Keratinocyte (primary cell): ENCODE data around the gene CNTNAP5. TPM values are rescaled to one million over a fixed set of nuclear protein-coding genes. Genes with fewer than 3 reads are reported as not detected.

ENCODE experiments used
- DNase-seq: peaks from one replicate; pipeline ENCODE4 v3.0.0-alpha.2; 2011; ENCODE audit warnings: low read depth, missing footprints, low spot score
- FAIRE-seq: peaks from 2 replicates; lab custom pipeline; 2011; peaks lifted over from hg19 to GRCh38; lab: Jason Lieb, UNC
- H2AFZ ChIP-seq: 2 replicates; pipeline ENCODE4 v1.6.0; 2012; ENCODE audit warnings: low read length, control low read depth, inconsistent platforms; ENCODE audit not compliant: control insufficient read depth
- H3K27ac ChIP-seq: 2 replicates; pipeline ENCODE4 v1.5.1; 2011; ENCODE audit warnings: low read length; ENCODE audit not compliant: control insufficient read depth, insufficient read depth
- H3K27me3 ChIP-seq: 3 replicates; pipeline ENCODE4 v1.6.0; 2011; ENCODE audit warnings: low read length; ENCODE audit not compliant: control insufficient read depth, insufficient read depth; ENCODE audit errors: extremely low read depth
- H3K36me3 ChIP-seq, 2 experiments: 2 replicates in 1 of 2; 3 replicates in 1 of 2; pipeline ENCODE4 v1.5.1; 2011; ENCODE audit warnings: low read length in 2 of 2, mild to moderate bottlenecking in 1 of 2; ENCODE audit not compliant: control insufficient read depth in 2 of 2, insufficient read depth in 2 of 2; ENCODE audit errors: extremely low read depth in 1 of 2
- H3K4me1 ChIP-seq: 3 replicates; pipeline ENCODE4 v1.5.1; 2011; ENCODE audit warnings: low read length; ENCODE audit not compliant: control insufficient read depth, insufficient read depth; ENCODE audit errors: extremely low read depth
- H3K4me2 ChIP-seq: 3 replicates; pipeline ENCODE4 v1.6.0; 2011; ENCODE audit warnings: low read depth, low read length; ENCODE audit not compliant: control insufficient read depth, insufficient read depth; ENCODE audit errors: extremely low read depth
- H3K4me3 ChIP-seq, 3 experiments: fragments of 200-600 bp in 1 of 3; sonication (generic) in 1 of 3; 2 replicates in 2 of 3; 3 replicates in 1 of 3; pipeline ENCODE4 v1.5.1; 2011 to 2016; ENCODE audit warnings: low read length in 3 of 3, mild to moderate bottlenecking in 3 of 3, control low read depth in 2 of 3, inconsistent platforms in 1 of 3, low read depth in 1 of 3, mixed read lengths in 1 of 3, mixed run types in 1 of 3, moderate library complexity in 1 of 3; ENCODE audit not compliant: control insufficient read depth in 2 of 3, insufficient read depth in 2 of 3; ENCODE audit errors: extremely low read depth in 1 of 3
- H3K79me2 ChIP-seq: 2 replicates; pipeline ENCODE4 v1.6.0; 2012; ENCODE audit warnings: low read length; ENCODE audit not compliant: control insufficient read depth, insufficient read depth
- H3K9ac ChIP-seq: 3 replicates; pipeline ENCODE4 v1.6.0; 2011; ENCODE audit warnings: low read length; ENCODE audit not compliant: control insufficient read depth, insufficient read depth; ENCODE audit errors: extremely low read depth
- H3K9me1 ChIP-seq: 3 replicates; pipeline ENCODE4 v1.6.0; 2011; ENCODE audit warnings: low read length; ENCODE audit not compliant: control insufficient read depth, insufficient read depth; ENCODE audit errors: extremely low read depth
- H3K9me3 ChIP-seq: 2 replicates; pipeline ENCODE4 v1.5.1; 2012; ENCODE audit warnings: low read depth, low read length; ENCODE audit not compliant: control insufficient read depth
- H4K20me1 ChIP-seq: 3 replicates; pipeline ENCODE4 v1.6.0; 2011; ENCODE audit warnings: low read length; ENCODE audit not compliant: control insufficient read depth, insufficient read depth; ENCODE audit errors: extremely low read depth
- EZH2 ChIP-seq: IDR thresholded peaks from one replicate; pipeline ENCODE4 v1.6.1; 2012; ENCODE audit warnings: inconsistent platforms, mild to moderate bottlenecking, low read length, moderate library complexity
- dilution Hi-C: fragments of 300-500 bp; cut with MboI; formaldehyde crosslinking; loops from one replicate; pipeline ENCODE4 v1.7.0; 2020; ENCODE audit warnings: low sequenced_read_pairs; ENCODE audit not compliant: extremely low pct_ligation_motif_present
- polyA plus RNA-seq, 5 experiments: library from polyadenylated mRNA; depleted of rRNA in 3 of 5; stranded (reverse) in 3 of 5; stranded (forward) in 1 of 5; unstranded in 1 of 5; fragments of >200 nt; gene quantifications; 1 replicate in 1 of 5; 2 replicates in 3 of 5; 3 replicates in 1 of 5; pipeline versions ENCODE4 v1.2.1 to v1.2.3, GENCODE V29; 2011 to 2012; ENCODE audit warnings: missing spikeins in 2 of 5, low read depth in 1 of 5, low replicate concordance in 1 of 5
- TF ChIP-seq, protein P1 (sequence below), 3 experiments: IDR thresholded peaks in 1 of 3; conservative IDR thresholded peaks in 1 of 3; optimal IDR thresholded peaks in 1 of 3; 2 replicates in 2 of 3; 3 replicates in 1 of 3; pipeline versions ENCODE3 to v1.5.1; 2011; ENCODE audit warnings: low read length in 3 of 3, mild to moderate bottlenecking in 3 of 3, moderate library complexity in 2 of 3, control low read depth in 1 of 3, inconsistent platforms in 1 of 3; ENCODE audit not compliant: insufficient read depth in 2 of 3; ENCODE audit errors: extremely low read depth in 1 of 3

Gene CNTNAP5
- polyA plus RNA-seq, 1 donor (not counting 4 experiments of a cell fraction or from before 2014, with no cell fraction given) = not detected

DNA sequence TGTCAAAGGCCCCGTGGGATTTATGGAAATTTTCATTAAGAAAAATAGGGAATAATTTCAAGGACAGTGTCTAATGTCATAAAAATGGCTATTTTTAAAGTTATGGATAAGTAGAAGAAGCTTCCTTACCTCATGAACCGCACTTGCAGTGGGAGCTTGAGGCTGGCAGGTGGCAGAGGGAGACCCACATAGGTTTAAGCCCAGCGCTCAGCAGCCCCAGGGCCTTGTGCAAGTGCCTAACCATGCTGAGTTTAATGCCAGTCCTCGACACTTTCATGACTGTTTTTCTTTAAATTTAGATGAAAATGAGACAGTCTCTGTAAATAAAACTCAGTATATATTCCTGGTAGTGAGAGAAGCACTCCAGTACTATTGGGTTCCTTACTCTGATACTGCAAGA lies 285.6 kb downstream of the CNTNAP5 start:
- Histone ChIP-seq H3K79me2 (no peaks in the 10 kb centered on the region), H3K36me3 (no peaks in the 10 kb centered on the region), H3K4me2 (no peak overlapping the region), H3K9me3 (peaks cover 5% of the 10 kb centered on the region), H3K4me1 (no peaks in the 10 kb centered on the region), H2AFZ (no peak overlapping the region), H4K20me1 (no peaks in the 10 kb centered on the region), H3K27me3 (no peaks in the 10 kb centered on the region), H3K9ac (no peak overlapping the region), H3K9me1 (no peaks in the 10 kb centered on the region), H3K27ac (no peak overlapping the region), H3K4me3 (no peak overlapping the region)
- FAIRE-seq (no peak), DNase-seq (no peak)
- no peak for TF ChIP-seq EZH2
- TF ChIP-seq, protein P1, sequence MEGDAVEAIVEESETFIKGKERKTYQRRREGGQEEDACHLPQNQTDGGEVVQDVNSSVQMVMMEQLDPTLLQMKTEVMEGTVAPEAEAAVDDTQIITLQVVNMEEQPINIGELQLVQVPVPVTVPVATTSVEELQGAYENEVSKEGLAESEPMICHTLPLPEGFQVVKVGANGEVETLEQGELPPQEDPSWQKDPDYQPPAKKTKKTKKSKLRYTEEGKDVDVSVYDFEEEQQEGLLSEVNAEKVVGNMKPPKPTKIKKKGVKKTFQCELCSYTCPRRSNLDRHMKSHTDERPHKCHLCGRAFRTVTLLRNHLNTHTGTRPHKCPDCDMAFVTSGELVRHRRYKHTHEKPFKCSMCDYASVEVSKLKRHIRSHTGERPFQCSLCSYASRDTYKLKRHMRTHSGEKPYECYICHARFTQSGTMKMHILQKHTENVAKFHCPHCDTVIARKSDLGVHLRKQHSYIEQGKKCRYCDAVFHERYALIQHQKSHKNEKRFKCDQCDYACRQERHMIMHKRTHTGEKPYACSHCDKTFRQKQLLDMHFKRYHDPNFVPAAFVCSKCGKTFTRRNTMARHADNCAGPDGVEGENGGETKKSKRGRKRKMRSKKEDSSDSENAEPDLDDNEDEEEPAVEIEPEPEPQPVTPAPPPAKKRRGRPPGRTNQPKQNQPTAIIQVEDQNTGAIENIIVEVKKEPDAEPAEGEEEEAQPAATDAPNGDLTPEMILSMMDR (optimal IDR thresholded peaks at IDR 0.05 in 1 of 3, IDR thresholded peaks at IDR 0.05 in 1 of 3, conservative IDR thresholded peaks at IDR 0.05 in 1 of 3; ENCODE audit: extremely low read depth in 1 of 3, insufficient read depth in 2 of 3, low read length in 3 of 3) = no peak
- dilution Hi-C loops = no loop called here

DNA sequence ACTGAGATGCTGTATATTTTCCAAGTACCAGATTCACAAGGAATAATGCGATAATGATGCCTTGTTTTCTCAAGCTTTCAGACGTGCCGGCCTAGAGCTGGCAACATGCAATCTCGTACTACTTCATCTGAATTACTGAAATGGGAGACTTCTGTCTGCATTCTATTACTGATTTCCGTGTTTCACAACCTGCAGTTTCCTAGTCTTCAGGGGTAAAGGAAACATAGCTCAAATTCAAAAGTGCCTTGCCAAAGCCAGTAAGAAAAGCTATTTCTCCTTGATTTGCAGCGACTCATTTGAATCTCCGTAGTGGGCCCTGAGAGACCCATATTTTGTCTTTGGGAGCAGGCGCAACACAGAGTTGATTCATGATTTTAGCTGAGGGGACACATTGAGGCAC lies 289.0 kb downstream of the CNTNAP5 start:
- no peak for DNase-seq
- no peaks in the 10 kb centered on the region for H3K27me3 ChIP-seq
- no peak overlapping the region for H3K9ac ChIP-seq
- H3K4me2 ChIP-seq = no peak overlapping the region
- no peaks in the 10 kb centered on the region for H3K79me2 ChIP-seq
- no peak for FAIRE-seq
- no peaks in the 10 kb centered on the region for H4K20me1 ChIP-seq
- no peak overlapping the region for H3K4me3 ChIP-seq
- peaks cover 3% of the 10 kb centered on the region for H3K9me3 ChIP-seq
- H3K9me1 ChIP-seq = no peaks in the 10 kb centered on the region
- no peak overlapping the region for H3K27ac ChIP-seq
- TF ChIP-seq EZH2 = no peak
- TF ChIP-seq, protein P1 (optimal IDR thresholded peaks at IDR 0.05 in 1 of 3, IDR thresholded peaks at IDR 0.05 in 1 of 3, conservative IDR thresholded peaks at IDR 0.05 in 1 of 3; ENCODE audit: extremely low read depth in 1 of 3, insufficient read depth in 2 of 3, low read length in 3 of 3) = no peak
- no peaks in the 10 kb centered on the region for H3K4me1 ChIP-seq
- no peaks in the 10 kb centered on the region for H3K36me3 ChIP-seq
- no peak overlapping the region for H2AFZ ChIP-seq
- dilution Hi-C loops = no loop called here
